GM18507 (cell line): ENCODE results near the gene PGPEP1.
A peak's percentile ranks its signal among the peaks of the same experiment; 100 is the strongest.
"Not testable (repeated sequence)": the region's sequence is repeated elsewhere in the genome, so short reads cannot be mapped to it uniquely, and the experiment has no call there.

Source experiments
- DNase-seq: peaks from one replicate; pipeline ENCODE4 v3.0.0; 2011; ENCODE audit warnings: low read depth; ENCODE audit not compliant: insufficient read length; ENCODE audit errors: extremely low spot score
- FAIRE-seq: peaks from 2 replicates; lab custom pipeline; 2011; peaks lifted over from hg19 to GRCh38; lab: Jason Lieb, UNC

The PGPEP1 gene

GRCh38 chr19:18307271-18307681 is 33.1 kb upstream of the PGPEP1 start:
- no peak for DNase-seq

GRCh38 chr19:18308051-18308947 is 32.1 kb upstream of the PGPEP1 start:
- FAIRE-seq (no peak), DNase-seq (no peak)

More at GRCh38 chr19:18307271-18307681, 33.1 kb upstream of the PGPEP1 start:
- no peak for FAIRE-seq

GRCh38 chr19:18308948-18309325 is 31.5 kb upstream of the PGPEP1 start:
- DNase-seq, result no peak
- FAIRE-seq, result no peak

- DNase-seq, result no peak
- no peak for FAIRE-seq
Observed at GRCh38 chr19:18309525-18310064, 30.8 kb upstream of the PGPEP1 start.

GRCh38 chr19:18310118-18310909 is 30.1 kb upstream of the PGPEP1 start:
- FAIRE-seq (no peak), DNase-seq (no peak)

GRCh38 chr19:18310966-18311365 is 29.4 kb upstream of the PGPEP1 start:
- no peak for FAIRE-seq

GRCh38 chr19:18311502-18312091 is 28.8 kb upstream of the PGPEP1 start:
- FAIRE-seq, result no peak
- DNase-seq, result no peak

More at GRCh38 chr19:18310966-18311365, 29.4 kb upstream of the PGPEP1 start:
- DNase-seq, result no peak

GRCh38 chr19:18312092-18312534 is 28.3 kb upstream of the PGPEP1 start:
- no peak for DNase-seq
- FAIRE-seq, result no peak

- DNase-seq, result no peak
- FAIRE-seq, result no peak
Observed at GRCh38 chr19:18313398-18313797, 27.0 kb upstream of the PGPEP1 start.

GRCh38 chr19:18317961-18318800 is 22.2 kb upstream of the PGPEP1 start:
- DNase-seq, result no peak
- no peak for FAIRE-seq

GRCh38 chr19:18319591-18320135 is 20.7 kb upstream of the PGPEP1 start:
- DNase-seq (no peak), FAIRE-seq (no peak)

- DNase-seq (no peak), FAIRE-seq (no peak)
Observed at GRCh38 chr19:18320865-18321733, 19.3 kb upstream of the PGPEP1 start.

GRCh38 chr19:18321734-18322102 is 18.7 kb upstream of the PGPEP1 start:
- DNase-seq (no peak), FAIRE-seq (no peak)

- DNase-seq, result no peak
- FAIRE-seq, result peak; percentile 87
Observed at GRCh38 chr19:18322318-18322758, 18.1 kb upstream of the PGPEP1 start.

- FAIRE-seq, result peak; percentile 98
Observed at GRCh38 chr19:18322759-18323460, 17.5 kb upstream of the PGPEP1 start, which contains the start of gene LSM4. TSS of gene LSM4 (minus strand) at chr19:18323076. CDS start at chr19:18323020, 56 bp downstream.

GRCh38 chr19:18324373-18324731 is 16.0 kb upstream of the PGPEP1 start:
- DNase-seq, FAIRE-seq: not testable (repeated sequence)

More at GRCh38 chr19:18322759-18323460, 17.5 kb upstream of the PGPEP1 start, which contains the start of gene LSM4:
- peak; percentile 94 for DNase-seq

- DNase-seq, result no peak
- FAIRE-seq, result no peak
Observed at GRCh38 chr19:18326772-18327171, 13.6 kb upstream of the PGPEP1 start.
